ENCODE measurements around the gene PARP8. TPM values are rescaled to one million over a fixed set of nuclear protein-coding genes. Genes with fewer than 3 reads are reported as not detected.
"Not testable (repeated sequence)": the region's sequence is repeated elsewhere in the genome, so short reads cannot be mapped to it uniquely, and the experiment has no call there.

Gene PARP8
- total RNA-seq, 1 donor from 2014 or later: 48.4 TPM

DNA sequence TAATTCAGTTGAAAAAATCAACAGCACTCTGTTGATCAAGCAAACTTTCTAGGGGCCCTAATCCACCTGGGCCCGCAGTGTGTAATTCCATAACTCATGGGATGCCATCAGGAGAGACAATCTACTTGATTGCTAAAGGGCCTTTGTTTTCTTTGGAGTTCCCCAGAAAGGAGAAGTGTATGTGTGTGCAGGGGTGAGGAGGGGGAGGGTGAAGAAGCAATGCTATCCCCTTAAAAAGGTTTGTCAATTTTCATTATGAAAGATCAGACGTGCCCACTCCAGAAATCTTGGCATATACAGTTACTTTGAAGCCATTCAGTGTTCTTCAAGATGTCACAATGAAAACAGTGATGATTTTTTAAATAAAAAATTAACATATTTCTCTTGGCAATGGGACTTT, 6.2 kb downstream of the PARP8 start:
- peaks cover 37% of the 10 kb centered on the region for H3K4me1 ChIP-seq
- no peak overlapping the region for H3K27ac ChIP-seq
- intact Hi-C loops (cut with DNase I): no loop called here
- H3K27me3 ChIP-seq: no peaks in the 10 kb centered on the region
- no peaks in the 10 kb centered on the region for H3K9me3 ChIP-seq
- TF ChIP-seq, protein P1, sequence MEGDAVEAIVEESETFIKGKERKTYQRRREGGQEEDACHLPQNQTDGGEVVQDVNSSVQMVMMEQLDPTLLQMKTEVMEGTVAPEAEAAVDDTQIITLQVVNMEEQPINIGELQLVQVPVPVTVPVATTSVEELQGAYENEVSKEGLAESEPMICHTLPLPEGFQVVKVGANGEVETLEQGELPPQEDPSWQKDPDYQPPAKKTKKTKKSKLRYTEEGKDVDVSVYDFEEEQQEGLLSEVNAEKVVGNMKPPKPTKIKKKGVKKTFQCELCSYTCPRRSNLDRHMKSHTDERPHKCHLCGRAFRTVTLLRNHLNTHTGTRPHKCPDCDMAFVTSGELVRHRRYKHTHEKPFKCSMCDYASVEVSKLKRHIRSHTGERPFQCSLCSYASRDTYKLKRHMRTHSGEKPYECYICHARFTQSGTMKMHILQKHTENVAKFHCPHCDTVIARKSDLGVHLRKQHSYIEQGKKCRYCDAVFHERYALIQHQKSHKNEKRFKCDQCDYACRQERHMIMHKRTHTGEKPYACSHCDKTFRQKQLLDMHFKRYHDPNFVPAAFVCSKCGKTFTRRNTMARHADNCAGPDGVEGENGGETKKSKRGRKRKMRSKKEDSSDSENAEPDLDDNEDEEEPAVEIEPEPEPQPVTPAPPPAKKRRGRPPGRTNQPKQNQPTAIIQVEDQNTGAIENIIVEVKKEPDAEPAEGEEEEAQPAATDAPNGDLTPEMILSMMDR (IDR thresholded peaks at IDR 0.05): no peak
- no peak for TF ChIP-seq POLR2AphosphoS5 (IDR thresholded peaks at IDR 0.05; ENCODE audit: insufficient read depth in 1 of 2, low read depth in 1 of 2)
- no peak for TF ChIP-seq POLR2A (IDR thresholded peaks at IDR 0.05)
- DNase-seq (ENCODE audit: extremely low spot score in 2 of 2): no peak
- H3K36me3 ChIP-seq: no peaks in the 10 kb centered on the region
- no peak overlapping the region for H3K4me3 ChIP-seq

- H3K36me3 ChIP-seq; H3K4me3 ChIP-seq; H3K9me3 ChIP-seq; H3K27me3 ChIP-seq; intact Hi-C loops (cut with DNase I); H3K27ac ChIP-seq; DNase-seq (ENCODE audit: extremely low spot score in 2 of 2): not testable (repeated sequence)
- H3K4me1 ChIP-seq: peaks cover 37% of the 10 kb centered on the region
These were observed 7.0 kb downstream of the PARP8 start for GRCh38 chr5:50673444-50673843.

DNA sequence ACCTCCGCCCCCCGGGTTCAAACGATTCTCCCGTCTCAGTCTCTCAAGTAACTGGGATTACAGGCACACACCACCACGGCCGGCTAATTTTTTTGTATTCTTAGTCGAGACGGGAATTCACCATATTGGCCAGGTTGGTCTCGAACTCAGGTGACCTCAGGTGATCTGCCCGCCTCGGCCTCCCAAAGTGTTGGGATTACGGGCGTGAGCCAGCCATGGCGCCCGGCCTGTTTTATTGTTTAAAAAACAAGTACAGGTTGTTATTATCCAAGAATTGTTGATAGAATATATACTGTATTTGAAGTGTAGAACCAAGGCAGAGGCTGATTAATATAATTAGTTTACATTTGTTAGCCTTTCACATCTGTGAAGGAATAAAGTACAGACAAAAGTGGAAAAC, 8.9 kb downstream of the PARP8 start:
- Histone ChIP-seq H3K4me1 (peaks cover 37% of the 10 kb centered on the region), H3K27me3 (no peaks in the 10 kb centered on the region), H3K9me3 (no peaks in the 10 kb centered on the region), H3K27ac (no peak overlapping the region), H3K36me3 (no peaks in the 10 kb centered on the region), H3K4me3 (no peak overlapping the region)
- TF ChIP-seq POLR2A (IDR thresholded peaks at IDR 0.05): no peak
- TF ChIP-seq, protein P1 (IDR thresholded peaks at IDR 0.05): no peak
- TF ChIP-seq POLR2AphosphoS5 (IDR thresholded peaks at IDR 0.05; ENCODE audit: insufficient read depth in 1 of 2, low read depth in 1 of 2): no peak
- no peak for DNase-seq (ENCODE audit: extremely low spot score in 2 of 2)
- intact Hi-C loops (cut with DNase I): no loop called here

- DNase-seq (ENCODE audit: extremely low spot score in 2 of 2); H3K9me3 ChIP-seq; H3K36me3 ChIP-seq; H3K4me3 ChIP-seq; intact Hi-C loops (cut with DNase I); H3K27me3 ChIP-seq; H3K27ac ChIP-seq: not testable (repeated sequence)
- peaks cover 55% of the 10 kb centered on the region for H3K4me1 ChIP-seq
These were observed 13.1 kb downstream of the PARP8 start for GRCh38 chr5:50679554-50679953.

DNA sequence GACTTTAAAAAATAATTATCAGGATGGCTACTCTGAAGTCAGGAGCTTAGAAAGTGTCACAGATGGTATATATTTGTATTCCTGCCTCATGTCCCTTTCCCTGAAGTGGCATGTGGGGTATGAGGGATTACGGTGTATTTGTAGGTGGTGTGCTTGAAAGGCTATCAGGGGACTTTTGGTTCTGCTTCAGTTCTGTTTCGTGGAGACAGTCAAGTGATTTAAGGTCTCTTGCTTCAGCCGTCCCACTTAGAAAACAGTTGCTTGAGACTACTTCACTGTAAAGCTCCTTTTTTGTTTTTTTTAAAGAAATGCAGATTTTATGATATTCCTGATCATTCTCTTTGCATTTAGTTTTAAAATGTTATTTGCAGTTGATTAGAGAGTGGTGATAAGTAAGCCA, 18.3 kb downstream of the PARP8 start:
- intact Hi-C loops (cut with DNase I): no loop called here
- H3K9me3 ChIP-seq: no peaks in the 10 kb centered on the region
- no peak overlapping the region for H3K4me3 ChIP-seq
- DNase-seq (ENCODE audit: extremely low spot score in 2 of 2): no peak
- H3K27me3 ChIP-seq: no peaks in the 10 kb centered on the region
- H3K4me1 ChIP-seq: peaks cover 41% of the 10 kb centered on the region
- TF ChIP-seq POLR2AphosphoS5 (IDR thresholded peaks at IDR 0.05; ENCODE audit: insufficient read depth in 1 of 2, low read depth in 1 of 2): no peak
- no peak for TF ChIP-seq POLR2A (IDR thresholded peaks at IDR 0.05)
- TF ChIP-seq, protein P1 (IDR thresholded peaks at IDR 0.05): no peak
- H3K27ac ChIP-seq: no peak overlapping the region
- H3K36me3 ChIP-seq: no peaks in the 10 kb centered on the region

GRCh38 chr5:50687548-50687947, 21.1 kb downstream of the PARP8 start:
- Histone ChIP-seq H3K36me3 (no peaks in the 10 kb centered on the region), H3K4me1 (peaks cover 23% of the 10 kb centered on the region), H3K27me3 (no peaks in the 10 kb centered on the region), H3K27ac (no peak overlapping the region), H3K4me3 (no peak overlapping the region), H3K9me3 (no peaks in the 10 kb centered on the region)
- intact Hi-C loops (cut with DNase I): no loop called here
- TF ChIP-seq POLR2A (IDR thresholded peaks at IDR 0.05) (no peak), POLR2AphosphoS5 (IDR thresholded peaks at IDR 0.05; ENCODE audit: insufficient read depth in 1 of 2, low read depth in 1 of 2) (no peak)
- TF ChIP-seq, protein P1 (IDR thresholded peaks at IDR 0.05): no peak
- no peak for DNase-seq (ENCODE audit: extremely low spot score in 2 of 2)
